Coronary artery (tissue), 2 donors: ENCODE measurements around the gene FIGLA.

Experiments
- DNase-seq: peaks from one replicate; pipeline ENCODE4 v3.0.0-alpha.2; 2017; ENCODE audit warnings: low spot score
- H3K27ac ChIP-seq, 2 donors: fragments of 200-600 bp; sonication (generic); one replicate each; pipeline ENCODE4 v1.5.1; 2016 to 2019
- H3K4me3 ChIP-seq: fragments of 200-600 bp; sonication (generic); 2 replicates; pipeline ENCODE4 v1.5.1; 2016; ENCODE audit warnings: mild to moderate bottlenecking, moderate library complexity
- TF ChIP-seq, protein P1 (sequence below): fragments of 200-600 bp; sonication (generic); IDR thresholded peaks from one replicate; pipeline ENCODE4 v1.5.1; 2019; ENCODE audit warnings: antibody characterized with exemption

FIGLA gene

DNA sequence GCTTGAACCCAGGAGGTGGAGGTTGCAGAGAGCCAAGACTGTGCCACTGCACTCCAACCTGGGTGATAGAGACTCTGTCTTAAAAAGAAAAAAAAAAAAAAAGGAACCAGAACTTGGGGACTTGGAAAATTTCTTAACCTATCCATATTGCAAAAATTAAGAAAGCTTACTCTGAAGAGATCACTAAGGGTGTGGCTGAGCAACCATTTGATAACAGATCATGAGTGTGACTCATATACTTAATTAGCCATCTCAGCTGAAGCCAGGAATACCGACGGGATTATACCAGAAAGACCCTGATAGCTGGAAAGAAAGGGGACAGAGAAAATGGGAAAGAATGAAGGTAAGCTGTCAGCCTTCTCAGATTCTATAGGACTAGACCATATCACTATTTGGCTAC lies 15.3 kb downstream of the FIGLA start:
- DNase-seq, result no peak
- TF ChIP-seq, protein P1, sequence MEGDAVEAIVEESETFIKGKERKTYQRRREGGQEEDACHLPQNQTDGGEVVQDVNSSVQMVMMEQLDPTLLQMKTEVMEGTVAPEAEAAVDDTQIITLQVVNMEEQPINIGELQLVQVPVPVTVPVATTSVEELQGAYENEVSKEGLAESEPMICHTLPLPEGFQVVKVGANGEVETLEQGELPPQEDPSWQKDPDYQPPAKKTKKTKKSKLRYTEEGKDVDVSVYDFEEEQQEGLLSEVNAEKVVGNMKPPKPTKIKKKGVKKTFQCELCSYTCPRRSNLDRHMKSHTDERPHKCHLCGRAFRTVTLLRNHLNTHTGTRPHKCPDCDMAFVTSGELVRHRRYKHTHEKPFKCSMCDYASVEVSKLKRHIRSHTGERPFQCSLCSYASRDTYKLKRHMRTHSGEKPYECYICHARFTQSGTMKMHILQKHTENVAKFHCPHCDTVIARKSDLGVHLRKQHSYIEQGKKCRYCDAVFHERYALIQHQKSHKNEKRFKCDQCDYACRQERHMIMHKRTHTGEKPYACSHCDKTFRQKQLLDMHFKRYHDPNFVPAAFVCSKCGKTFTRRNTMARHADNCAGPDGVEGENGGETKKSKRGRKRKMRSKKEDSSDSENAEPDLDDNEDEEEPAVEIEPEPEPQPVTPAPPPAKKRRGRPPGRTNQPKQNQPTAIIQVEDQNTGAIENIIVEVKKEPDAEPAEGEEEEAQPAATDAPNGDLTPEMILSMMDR, result no peak
- no peak overlapping the region for H3K27ac ChIP-seq

DNA sequence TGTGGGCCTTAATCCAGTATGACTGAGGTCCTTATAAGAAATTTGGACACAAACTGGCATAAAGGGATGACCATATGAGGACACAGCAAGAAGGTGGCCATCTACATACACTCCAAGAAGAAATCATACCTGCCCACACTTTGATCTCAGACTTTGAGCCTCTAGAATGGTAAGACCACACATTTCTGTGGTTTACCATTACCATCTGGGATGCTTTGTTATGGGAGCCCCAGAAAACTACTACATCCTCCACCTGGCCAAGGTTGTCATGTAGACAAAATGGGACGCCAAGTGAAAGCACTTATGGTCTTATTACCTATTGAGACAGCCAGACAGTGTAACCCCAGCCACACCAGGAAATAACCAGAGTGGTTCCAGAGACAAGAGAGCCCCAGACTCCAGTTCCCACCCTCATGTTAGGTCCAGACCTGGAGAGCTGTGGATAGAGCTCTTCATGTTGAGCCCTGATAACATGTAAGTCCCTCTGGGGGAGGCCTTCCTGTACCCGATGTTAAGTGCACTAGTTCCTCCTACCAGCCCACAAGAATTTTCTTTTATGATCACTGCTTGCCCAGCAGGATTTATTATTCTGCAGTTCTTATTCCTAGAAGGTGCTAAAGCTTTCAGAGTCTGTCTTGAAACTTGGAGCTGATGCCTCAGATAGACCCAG lies 17.8 kb downstream of the FIGLA start:
- TF ChIP-seq, protein P1, result no peak
- no peak for DNase-seq
- no peak overlapping the region for H3K27ac ChIP-seq
- no peak overlapping the region for H3K4me3 ChIP-seq

More for the DNA sequence above, 15.3 kb downstream of the FIGLA start:
- H3K4me3 ChIP-seq, result no peak overlapping the region

DNA sequence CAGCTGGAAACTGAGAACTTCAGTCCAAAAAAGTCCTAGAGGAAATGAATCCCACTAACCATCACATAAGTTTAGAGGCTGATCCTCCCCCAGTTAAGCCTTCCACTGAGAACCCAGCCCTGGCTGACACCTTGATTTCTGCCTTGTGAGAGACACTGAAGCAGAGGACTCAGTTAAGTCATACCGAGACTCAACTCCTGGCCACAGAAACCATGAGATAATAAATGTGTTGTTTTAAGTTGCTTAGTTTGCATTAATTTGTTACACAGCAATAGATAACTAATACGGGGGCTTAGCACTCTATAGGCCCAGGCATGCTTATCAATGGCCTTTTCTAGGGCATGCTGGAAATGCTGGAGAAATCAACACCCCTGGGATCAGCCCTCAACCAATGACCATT lies 19.0 kb downstream of the FIGLA start:
- TF ChIP-seq, protein P1, result no peak
- Histone ChIP-seq H3K27ac (no peak overlapping the region), H3K4me3 (no peak overlapping the region)
- no peak for DNase-seq

DNA sequence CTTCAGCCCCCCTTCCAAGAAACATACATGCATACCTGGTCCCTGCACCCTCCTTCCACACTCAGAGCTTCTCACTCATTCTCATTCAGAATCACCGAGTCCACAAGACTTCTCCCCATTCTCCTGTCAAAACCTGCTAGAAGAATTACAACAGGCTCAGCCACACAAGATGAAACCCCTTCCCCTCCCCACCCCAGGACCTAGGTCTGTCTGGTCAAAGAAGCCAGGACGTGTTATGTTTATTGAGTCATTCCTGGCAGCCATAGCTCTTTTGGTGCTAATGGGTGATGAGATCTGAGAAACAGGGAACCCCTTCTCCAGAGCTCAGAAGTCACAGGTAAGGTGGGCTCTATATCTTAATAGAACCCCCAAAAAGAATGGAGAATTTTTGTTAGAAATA lies 21.0 kb downstream of the FIGLA start:
- TF ChIP-seq, protein P1, result no peak
- DNase-seq, result no peak
- Histone ChIP-seq H3K4me3 (no peak overlapping the region), H3K27ac (no peak overlapping the region)

DNA sequence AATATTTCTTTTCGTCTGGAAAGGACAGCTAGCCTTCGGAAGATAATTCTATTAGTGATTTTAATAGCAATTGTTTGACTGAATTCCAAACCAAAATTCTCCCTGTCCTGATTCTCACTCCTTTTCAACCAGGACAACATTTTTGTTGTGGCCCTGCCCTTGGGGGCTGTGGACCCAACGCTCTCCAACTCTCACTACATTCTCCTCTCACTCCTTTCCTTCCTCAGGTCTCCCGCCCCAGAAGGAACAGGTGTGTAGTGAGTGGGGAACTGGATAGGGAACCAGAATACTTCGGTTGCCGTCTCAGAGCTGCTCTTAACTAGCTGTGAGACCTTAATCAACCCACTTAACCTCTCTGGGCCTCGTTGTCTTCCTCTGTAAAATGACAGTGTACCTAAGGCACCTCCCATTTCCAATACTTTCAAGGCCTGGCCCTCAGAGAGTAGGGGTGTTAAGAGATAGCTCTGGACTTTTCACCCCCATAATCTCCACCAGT lies 21.8 kb downstream of the FIGLA start:
- TF ChIP-seq, protein P1, result no peak

DNA sequence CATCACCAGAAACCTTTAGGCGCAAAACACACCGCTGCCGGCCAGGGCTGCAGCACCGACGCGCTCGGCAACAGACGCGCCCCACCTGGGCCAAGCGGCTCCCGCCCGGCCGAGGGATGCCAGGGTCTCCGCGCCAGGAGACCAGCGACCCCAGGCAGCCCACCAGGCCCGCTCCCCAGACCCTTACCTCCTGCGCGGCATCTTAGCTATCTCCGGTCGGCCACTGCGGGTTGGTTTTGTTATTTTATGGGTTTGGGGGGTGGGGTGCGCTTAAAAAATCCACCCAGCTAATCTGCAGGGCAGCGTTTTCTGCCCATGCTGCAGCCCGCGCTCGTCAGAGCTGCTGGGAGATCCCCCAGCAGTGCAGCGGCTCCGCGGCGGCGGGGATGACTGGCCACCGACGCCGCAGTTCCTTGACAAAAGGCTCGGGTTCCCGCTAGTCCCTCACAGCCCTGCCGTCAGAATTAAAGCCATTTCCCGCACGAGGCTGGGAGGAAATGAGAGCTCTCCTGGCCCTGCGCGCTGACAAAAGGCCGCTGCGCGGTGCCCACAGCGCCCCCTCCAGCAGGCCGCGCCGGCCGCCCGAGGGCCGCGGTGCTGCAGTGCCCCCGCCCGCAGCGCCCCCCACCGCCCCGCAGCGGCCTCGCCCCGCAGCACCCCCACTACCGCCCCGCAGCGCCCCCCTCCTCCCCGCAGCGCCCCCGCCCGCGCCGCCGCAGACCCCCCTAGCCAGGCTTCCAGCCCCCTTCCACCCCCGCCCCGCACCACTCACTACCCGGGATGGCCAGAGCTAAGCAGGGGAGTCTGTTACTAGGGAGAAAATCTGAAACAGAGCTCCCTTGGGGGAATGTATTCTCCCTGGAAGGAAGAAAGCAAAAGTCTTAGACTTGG lies 22.5 kb downstream of the FIGLA start, which contains the start of gene ADD2:
TSS of gene ADD2 (minus strand) at position 502 of the 891 bp plus-strand sequence. CDS start 61,792 bp downstream, outside the sequence.
- Histone ChIP-seq H3K27ac (peak within 1 kb of the TSS in 1 of 2 donors; percentile 9), H3K4me3 (peak within 1 kb of the TSS; percentile 65)
- no peak for DNase-seq
- TF ChIP-seq, protein P1, result no peak

More for the DNA sequence above, 21.8 kb downstream of the FIGLA start:
- no peak for DNase-seq
- Histone ChIP-seq H3K4me3 (no peak overlapping the region), H3K27ac (no peak overlapping the region)
